ENCODE data around the gene CCL13.

CCL13 gene

DNA sequence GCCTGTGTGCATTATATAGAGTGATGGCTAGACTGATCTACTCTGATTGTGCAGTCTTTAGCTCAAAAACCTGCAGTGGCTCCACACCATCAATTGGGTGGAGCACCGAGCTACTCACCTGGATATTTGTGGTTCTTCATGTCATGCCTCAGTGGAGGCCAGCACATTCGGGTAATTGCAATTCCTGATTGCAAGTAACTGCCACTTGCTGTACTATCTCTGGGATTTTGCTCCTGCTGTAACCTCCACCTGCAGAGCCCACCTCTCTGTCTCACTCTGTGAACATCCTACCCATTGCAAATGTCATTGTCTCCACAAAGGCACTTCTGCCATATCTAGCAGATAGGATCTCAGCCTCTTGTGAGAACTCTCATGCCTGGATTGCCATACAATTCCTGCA, 8.5 kb downstream of the CCL13 start:
- FAIRE-seq, result no peak

DNA sequence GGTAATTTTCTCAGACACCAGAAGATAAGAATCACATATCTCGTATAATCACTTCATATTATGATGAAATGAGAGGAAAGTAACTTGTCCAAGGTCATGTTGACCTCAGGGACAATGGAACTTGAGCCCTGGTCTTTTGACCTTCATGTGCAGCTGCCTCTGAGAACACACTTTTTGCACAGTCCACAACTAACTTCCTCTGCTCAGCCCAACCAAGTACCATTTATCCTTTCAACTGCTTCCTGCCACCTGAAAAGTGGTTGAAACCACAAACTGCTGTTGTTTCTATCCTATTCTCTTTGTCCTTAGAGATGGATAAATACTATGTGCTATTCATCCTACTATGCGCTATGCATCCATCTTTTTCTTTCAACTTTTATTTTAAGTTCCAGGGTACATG, 9.1 kb downstream of the CCL13 start:
- FAIRE-seq, result no peak

DNA sequence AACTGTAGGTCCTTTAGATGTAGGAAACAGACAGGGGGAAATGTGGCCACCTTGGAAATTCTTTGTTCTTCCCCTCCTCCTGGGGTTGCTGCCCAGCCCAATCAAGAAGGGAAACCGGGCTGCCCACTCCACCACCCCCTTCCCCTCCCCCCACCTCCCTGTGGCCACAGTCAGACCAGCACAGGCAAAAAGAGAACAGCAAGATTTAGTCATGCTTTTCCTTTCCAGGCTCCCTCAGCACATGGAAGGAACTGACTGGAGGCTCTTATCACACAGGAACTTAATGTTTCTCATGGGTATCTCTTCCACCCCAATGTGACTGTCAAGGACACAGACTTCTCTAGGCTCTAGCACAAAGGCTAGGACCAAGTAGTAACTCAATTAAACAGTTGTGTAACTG, 9.7 kb downstream of the CCL13 start:
- no peak for FAIRE-seq

DNA sequence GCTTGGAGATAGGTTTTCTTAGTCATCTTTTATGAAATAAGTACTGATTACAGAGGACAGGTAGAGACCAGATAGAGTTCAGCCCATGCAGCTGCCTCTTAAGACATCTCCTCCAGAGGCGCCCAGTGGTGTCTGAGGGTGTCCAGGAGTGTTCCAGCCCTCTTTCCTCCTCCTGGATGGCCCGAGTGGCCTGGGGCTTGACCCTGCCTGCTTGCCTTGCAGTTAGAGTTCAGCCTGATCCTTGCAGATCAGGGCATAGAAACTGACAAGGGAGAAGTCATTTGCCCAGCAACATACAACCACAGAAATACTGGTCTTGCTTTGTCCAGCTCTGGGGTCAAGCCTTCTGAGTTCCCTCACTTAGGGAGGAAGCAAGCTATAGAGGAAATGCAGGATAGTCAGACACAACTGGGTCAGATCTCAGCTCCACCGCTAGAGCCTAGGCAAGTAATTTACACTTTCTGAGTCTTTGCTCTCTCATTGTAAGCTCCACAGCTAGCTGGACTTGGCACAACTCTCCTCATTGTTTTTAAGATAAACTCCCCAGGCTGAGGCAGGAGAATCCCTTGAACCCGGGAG, 10.3 kb downstream of the CCL13 start:
- no peak for FAIRE-seq

DNA sequence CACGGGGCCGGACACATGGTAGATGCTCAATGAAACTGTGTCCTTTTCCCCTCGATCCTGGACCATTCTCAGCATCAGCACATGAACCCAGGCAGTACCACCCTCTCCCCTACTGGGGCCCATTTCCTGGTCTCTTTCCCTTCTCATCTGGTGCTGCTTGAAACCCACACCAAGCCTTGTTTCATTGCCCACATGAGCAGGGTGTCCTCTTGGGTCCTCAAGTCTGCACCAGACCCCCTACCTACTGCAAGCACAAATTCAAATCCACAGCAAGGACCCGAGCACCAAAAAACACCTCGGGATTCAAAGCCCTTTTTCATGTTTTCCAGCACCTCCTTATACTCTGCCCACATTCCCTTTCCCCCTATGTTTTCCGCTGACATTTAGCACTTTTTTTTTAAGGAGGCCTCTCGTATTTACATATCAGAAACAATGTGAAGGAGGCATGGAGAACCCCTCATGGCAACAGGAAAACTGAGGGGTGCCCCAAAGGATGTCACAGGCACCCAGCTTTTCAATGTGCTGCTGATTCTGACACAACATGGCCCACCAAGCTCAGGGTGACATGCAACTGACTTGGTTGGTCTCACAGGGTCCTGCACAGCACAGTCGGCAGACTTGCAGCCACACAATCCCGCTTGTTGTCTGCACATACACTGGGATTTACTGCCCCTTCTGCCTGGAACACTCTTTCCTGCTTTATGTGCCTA, 11.4 kb downstream of the CCL13 start:
- FAIRE-seq, result no peak

DNA sequence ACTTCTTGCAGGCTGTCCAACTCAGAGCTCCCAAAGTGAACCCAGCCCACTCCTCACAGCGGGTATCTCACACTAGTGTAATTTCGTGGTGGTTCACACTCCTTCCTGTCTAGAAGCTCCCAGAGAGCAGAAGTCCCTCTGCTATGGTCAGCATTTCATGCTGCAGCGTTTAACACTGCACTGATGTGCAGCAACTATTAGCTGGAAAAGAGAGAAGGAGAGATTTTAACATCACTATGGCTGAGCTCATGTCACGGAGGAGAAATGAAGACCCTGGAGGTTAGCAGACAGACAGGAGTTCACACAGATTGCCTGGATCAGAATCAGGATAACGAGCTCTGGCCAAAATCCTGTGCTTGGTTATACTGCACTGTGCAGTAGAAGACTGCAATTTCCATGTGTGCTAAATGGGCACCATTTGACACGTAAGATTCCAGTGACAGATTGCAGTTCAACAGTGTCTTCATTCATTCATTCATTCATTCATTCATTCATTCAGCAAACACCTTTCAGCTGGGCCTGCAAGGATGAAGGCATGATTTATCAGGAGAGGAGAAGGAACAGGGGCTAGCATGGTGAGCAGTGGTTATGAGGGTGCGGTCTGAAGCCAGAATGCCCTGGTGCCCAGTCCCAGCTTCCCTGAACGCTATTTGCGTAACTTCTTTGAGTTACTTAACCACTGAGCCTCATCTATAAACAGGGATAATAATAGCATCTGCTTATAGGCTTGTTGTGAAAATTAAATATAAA, 12.1 kb downstream of the CCL13 start:
- FAIRE-seq, result no peak

DNA sequence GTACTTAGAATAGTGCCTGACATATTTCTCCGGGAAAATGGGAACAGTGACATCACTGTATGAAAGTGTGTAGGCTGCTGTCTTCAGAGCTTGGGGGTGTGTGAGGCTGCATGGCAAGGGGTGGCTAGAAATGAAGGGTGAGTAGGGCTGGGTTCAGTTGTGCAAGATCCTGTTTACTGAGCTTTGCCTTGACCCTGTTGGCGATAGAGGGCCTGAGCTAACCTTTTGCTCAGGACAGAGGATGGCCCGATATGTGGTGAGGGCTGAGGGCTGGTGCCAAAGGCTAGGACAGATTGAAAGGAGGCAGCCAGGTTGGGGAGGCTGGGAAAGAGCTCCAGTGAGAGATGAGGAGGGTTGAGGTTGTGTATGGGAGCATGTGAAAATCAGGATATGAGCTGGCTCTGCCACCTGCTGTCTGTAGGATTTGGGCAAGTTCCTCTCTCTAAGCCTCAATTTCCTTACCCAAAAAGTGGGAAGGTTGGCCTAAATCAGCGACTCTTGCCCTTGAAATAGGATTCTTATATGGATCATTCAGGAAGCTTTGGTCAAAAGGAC, 12.7 kb downstream of the CCL13 start:
- FAIRE-seq, result no peak

DNA sequence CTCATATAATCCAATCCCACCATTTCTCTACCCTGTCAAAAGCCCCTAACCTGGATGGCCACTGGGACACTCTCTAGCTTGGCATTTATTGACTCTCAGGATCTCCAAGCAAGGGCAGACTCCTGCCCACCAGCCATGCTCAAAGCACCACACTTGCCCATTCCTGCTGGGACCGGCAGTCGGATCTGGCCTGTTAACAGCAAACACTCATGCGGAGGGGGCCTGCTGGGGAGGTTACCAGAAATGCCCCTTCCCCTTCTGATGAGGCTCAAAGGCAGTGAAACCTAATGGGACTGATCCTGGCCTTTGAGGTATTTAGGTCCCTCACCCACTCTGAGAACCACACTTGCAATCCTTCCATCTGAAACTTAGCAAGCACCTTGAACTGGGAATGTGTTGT, 13.3 kb downstream of the CCL13 start:
- no peak for FAIRE-seq

DNA sequence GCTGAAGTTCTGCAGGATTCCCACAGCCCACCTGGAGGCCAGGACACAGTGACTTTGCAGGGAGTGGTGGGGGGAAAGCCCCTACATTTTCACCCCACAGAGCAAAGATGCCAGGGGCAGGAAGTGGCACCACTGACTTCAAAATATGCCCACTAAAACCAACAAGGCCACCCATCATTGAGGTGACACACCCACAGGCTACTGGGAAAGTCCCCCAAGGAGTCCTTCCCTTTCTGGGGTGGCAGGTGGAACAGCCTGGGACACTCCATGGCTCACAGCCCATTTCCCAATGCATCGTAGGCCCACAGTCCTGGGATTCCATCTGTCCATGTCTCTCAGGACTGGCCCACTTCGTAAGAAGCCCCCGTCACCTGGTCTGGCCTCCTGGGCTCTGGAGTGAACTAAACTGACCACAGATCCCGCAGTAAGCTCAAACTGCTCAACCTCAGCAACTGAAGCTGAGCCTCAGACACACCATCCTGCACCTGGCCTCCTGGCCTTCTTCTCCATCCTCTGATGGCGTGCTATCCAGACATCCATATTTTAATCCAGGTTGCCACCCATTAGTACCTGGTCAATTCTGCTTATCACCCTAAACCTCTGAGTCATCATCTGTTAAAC, 14.2 kb downstream of the CCL13 start:
- no peak for FAIRE-seq

DNA sequence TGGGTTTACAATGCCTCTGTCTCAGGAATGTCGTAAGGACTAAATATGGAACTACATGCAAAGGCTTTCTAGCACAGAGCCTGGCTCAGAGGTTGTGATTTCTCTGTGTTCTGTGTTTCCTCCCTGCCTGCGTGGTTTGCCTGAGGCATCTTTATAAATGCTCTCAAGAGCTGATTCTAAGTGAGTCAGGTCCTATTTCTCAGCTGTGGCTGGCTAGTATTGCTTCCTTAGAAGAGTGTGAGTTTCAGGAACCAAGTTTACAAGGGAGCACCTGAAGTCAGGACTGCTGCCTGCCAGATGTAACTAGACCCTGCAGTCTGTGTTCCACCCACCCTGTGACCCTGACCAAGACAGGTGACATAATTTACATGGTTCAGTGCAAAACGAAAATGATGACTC, 14.7 kb downstream of the CCL13 start:
- no peak for FAIRE-seq

DNA sequence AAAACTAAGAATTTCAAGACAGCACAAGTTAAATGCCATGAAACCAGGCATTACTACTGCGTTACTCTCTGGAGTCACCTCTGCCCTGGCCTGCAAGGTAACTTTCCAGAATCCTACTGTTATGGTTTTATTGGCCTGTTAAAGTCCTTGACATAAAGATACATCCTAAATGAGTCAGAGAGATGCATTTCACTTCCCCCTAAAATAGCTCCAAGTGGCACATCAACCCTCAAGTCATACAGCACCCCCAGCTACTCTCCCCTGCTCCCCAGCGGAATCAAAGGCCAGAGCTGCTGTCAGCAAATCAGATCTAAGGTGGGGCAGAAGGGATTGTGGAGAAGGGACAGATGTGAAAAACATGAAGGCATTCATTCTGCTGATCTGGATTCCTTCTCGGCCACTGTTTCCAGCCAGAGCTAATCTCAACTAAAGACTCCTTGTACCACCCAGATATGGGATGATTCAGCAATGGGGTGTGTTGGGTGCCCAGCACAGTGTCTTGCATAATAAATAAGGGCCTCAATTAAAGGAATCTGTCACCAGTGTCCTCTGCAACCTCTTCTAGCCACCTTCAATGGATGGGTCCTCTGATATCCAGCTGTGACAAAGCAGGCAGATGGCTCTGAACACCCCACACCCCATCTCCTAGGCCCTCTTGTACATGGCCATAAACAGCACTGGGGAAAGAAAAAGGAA, 15.3 kb downstream of the CCL13 start:
- no peak for FAIRE-seq

DNA sequence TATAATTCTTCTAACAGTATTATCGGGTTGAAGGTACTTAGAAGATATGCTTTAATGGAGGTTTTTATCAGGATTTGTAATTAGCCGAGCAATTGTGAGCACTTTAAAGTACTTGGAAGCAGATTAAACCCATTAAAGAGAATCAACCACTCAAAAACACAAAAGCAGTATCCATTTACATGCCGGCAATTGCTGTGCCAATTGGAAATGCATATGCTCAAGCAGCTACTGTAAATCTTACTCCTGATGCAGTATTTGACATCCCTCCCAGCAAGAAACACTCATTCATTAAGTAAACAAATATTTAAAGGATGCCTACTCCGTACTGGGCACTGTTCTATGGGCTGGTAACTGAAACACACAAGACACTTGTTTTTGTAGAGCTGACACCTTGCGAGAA, 18.2 kb downstream of the CCL13 start:
- no peak for FAIRE-seq

DNA sequence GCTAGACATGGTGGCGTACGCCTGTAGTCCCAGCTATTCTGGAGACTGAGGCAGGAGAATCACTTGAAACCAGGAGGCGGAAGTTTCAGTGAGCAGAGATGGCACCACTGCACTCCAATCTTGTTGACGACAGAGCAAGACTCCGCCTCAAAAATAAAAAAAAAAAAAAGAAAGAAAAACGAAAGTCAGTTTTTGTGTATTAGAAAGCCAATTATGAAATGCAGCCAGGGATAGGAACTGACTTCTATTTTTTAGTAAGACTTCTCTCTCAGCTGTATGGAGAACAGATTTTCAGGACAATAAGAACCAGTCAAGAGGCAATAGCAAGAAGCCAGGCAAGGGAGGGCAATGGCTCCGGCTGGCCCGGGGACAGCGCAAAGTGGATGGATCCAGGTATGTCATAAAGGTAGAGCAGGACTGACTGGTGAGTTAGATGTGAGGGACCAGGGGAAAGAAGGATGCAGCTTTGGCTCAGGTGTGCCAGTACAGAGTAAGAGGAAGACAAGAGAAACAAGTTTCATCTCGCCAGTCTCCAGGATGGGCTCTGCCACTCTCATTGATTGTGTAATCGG, 19.2 kb downstream of the CCL13 start:
- FAIRE-seq, result no peak

DNA sequence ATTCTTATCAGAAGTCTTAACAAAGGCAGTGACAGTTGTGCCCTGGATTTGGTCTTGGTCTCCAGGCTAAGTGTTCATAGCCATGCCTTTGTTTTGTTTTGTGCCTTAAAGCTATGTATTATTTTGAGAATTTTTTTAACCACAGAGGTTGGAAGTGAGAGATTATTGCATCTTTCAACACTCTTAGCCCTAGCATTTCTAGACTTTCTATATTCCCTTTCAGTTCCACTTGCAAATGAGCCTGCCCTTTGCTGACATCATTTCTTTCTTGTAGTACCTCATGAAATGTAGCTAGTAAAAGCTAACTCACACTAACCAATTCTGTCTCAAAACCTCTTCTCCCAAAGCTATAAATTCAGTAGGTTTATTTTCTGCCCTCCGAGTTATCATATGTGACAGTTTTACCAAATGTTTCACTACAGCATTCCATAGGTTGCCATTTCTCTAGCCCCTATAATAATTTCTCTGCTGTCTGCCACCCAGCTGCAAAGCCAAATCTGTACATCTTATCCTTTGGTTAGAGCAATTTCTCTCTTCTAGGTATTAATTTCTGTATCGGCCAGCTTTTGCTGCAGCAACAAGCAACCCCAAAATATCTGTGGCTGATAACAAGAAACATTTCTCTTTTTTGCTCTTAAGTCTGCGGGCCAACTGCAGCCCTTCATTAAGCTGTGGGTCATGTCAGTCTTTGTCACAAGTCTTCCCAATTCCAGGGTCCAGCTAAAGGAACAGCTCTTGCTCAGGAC, 21.0 kb downstream of the CCL13 start:
- no peak for FAIRE-seq

DNA sequence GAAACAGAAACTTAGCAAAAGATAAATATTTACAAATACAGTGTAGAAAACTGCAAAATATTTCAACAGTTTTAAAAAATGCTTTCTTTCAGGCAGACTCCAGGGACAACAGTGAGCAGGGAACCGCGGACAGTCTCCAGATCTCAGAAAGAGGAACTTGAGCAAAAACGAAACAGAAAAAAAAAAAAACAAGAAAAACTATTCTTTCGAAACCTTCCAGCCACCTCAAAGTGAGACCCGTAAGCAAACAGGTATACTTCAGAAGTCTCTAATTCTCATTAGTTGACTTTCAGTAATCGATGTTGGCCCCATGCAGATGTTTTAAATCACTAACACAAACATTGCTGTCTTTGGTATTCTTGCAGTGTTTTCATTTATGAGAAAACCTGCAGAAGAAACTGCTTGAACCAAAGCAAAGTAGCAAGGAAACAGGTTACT, 22.4 kb downstream of the CCL13 start:
- FAIRE-seq, result no peak

DNA sequence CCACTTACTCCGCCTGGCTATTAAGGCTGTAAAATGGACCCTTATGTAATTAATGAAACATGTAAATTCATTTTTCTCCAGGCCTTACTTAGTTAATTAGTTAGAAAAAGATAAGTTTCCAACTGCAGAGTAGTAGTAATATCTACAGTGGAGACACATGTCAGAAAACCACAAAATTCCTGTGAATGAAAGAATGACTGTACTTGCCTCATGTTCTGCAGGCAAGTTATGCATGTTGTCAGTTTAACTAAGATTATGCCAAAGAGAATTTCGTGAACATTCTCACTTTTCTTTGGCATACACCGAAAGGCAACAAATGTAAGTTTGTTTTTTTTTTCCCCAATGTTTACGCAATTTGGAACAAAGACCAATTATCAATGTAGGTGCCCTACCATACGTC, 23.6 kb downstream of the CCL13 start:
- no peak for FAIRE-seq

DNA sequence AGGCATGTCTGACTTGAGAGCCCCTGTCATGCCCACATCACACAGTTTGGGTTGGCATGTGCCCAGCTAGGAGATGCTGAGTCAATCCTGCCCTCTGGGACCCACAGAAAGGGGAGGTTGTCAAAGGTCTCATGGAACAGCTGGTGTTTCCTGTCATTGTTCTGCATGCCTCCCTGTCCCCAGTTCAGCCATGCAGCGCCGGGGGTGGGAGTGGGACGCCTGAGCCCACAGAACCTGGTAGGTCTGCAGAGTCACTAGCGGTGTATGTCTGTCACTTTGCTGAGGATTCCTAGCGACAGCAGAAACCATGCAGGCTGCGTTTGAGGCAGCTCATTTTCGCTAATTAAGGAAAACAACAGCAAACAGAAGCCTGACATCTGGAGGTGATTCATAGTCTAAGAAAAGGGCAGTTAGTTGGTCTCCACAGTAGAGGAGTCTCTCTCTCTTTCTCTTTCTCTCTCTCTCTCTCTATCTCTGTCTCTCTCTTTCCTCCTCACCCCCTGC, 26.4 kb downstream of the CCL13 start:
- no peak for FAIRE-seq

DNA sequence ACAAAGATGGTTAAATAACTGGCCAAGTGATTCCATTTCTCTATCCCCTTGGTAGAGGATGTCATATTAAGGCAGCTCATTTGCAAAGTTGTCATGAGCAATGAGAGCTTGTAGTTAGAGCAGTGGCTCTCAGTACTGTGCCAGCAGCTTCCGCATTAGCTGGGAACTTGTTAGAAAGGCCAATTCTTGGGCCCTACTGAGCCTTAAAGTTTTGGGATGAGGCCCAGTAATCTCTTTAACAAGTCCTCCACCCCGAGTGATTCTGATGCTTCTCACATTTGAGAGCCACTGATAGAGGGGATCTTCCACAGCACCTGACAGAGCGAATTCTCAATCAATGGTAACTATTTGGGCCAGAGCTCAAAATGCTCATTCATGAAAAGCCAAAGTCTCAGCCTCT, 26.9 kb downstream of the CCL13 start:
- no peak for FAIRE-seq

DNA sequence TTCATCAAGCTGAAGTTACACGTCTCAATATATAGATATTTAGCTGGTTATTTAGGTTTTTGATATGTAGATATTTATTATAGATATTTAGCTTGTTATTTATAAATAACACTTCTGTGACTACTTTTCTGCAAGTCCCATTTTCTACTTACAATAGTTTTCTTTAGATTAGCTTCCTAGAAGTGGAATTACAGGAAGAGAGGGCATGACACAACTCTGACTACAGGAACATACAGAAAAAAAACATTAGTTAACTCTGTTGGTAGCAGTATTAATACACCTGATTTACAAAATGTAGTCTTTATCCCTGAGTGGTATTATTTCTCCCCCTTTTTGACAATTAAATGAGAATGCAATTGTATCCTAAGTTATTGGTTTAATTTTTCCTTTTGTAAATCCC, 28.0 kb downstream of the CCL13 start:
- FAIRE-seq, result no peak

DNA sequence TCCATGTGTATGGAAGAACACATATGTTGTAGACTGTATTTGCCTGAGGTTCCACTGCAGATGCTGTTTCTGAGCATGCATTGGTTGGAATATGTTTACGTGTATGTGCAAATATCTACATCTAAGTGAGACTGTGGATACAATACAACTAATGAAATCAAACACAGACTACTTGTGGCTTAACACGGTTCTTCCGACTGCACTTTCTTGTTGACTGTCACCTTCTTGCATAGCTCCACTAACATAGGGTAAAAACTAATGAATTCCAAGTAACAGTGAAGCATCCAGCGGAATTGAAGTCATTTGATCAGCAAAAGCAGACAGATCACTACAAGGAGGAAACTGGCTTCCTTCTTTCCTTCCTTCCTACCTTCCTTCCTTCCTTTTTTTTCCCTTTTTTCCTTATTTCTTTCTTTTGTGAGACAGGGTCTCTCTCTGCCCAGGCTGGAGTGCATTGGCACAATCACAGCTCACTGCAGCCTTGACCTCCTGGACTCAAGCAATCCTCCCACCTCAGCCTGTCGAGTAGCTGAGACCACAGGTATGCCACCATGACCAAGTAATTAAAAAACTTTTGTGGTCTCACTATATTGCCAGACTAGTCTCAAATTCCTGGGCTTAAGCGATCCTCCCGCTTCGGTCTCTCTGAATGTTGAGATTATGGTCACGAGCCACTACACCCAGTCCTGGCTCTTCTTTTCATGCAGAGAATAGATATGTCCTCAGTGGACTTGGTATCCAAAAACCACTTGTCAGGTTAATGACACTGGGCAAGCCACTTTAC, 28.7 kb downstream of the CCL13 start:
- FAIRE-seq, result no peak

DNA sequence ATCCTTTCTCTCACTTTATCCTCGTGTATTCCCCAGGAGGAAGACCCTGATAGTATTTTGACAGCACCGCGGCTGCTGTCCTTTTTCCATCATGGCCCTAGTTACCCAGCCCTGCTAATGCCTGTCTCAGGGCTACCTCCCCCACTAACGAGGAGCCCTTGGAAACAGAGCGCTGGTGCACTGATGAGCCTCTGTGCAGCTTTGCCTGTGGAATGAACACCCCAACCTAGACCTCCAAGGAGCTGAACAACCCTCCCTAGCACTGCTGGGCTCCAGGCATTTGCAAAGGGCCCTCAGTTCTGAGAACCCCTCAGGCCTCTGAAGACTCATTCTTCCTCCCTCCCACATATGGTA, 30.0 kb downstream of the CCL13 start:
- FAIRE-seq, result no peak
